Measurements from ENCODE around the gene CTNS. TPM values are rescaled to one million over a fixed set of nuclear protein-coding genes. Genes with fewer than 3 reads are reported as not detected.

Gene CTNS
- total RNA-seq, 1 experiment from 2014 or later, result 7.9 TPM

GRCh38 chr17:3695129-3695722 is 58.7 kb downstream of the CTNS start:
- Histone ChIP-seq H3K79me2 (ENCODE audit: insufficient read depth, low read length) (no peaks in the 10 kb centered on the region), H3K9ac (ENCODE audit: low read length) (peak overlapping the region; percentile 62), H2AFZ (ENCODE audit: low read depth, low read length, poor library complexity, severe bottlenecking) (no peak overlapping the region), H3K27ac (ENCODE audit: low read depth, low read length) (peak overlapping the region; percentile 47; the same call in 1 of the 2 replicates), H3K9me3 (ENCODE audit: control insufficient read depth in 1 of 2, insufficient read depth in 1 of 2, low read depth in 1 of 2, low read length in 2 of 2) (peaks cover 9 to 10% of the 10 kb centered on the region in 2 experiments; a peak in 2 of 4 replicates), H3K9me2 (ENCODE audit: insufficient read depth) (no peaks in the 10 kb centered on the region), H3K4me2 (ENCODE audit: low read length) (peak overlapping the region; percentile 80), H4K20me1 (ENCODE audit: insufficient read depth) (no peaks in the 10 kb centered on the region), H3K27me3 (ENCODE audit: insufficient read depth, low read length) (no peaks in the 10 kb centered on the region), H3K36me3 (ENCODE audit: control insufficient read depth in 1 of 2, insufficient read depth in 2 of 2, low read length in 2 of 2) (no peaks in the 10 kb centered on the region), H3K4me3 (replicated peaks in 1 of 2; ENCODE audit: low read depth in 1 of 2, low read length in 2 of 2) (peak overlapping the region; percentile 46 to 60), H3K4me1 (ENCODE audit: control insufficient read depth in 1 of 2, insufficient read depth in 2 of 2, low read length in 2 of 2) (peaks cover 0 to 11% of the 10 kb centered on the region in 2 experiments; a peak in 2 of 4 replicates)
- no TSS peak for BruUV-seq (replicated peaks)
- ChIA-PET CTCF (interaction anchor here (1.1 to 2.1 kb wide), 2 partner anchors 13 to 212 kb away, joined by 3 to 7 read pairs; no protein-coding TSS in a partner anchor), POLR2A (no interaction called here), RAD21 (ENCODE audit: low non-redundant PET in 1 of 2, low total read pairs in 2 of 2, uncharacterized antibody in 2 of 2, unreplicated experiment in 2 of 2) (no interaction called here)
- DNase-seq (ENCODE audit: low read depth, low spot score) (no peak), ATAC-seq (peak; percentile 42)
- intact Hi-C loops (cut with micrococcal nuclease), result no loop called here
- TF ChIP-seq RAD21 (IDR thresholded peaks at IDR 0.05; ENCODE audit: low read depth) (no peak), ZNF274 (IDR thresholded peaks at IDR 0.05; ENCODE audit: low read depth, low read length) (no peak), ELF1 (IDR thresholded peaks at IDR 0.05; ENCODE audit: borderline replicate concordance, low read depth) (no peak), ZFX (IDR thresholded peaks at IDR 0.05) (no peak), SP1 (IDR thresholded peaks at IDR 0.05; ENCODE audit: low read depth) (no peak), POLR2AphosphoS5 (IDR thresholded peaks at IDR 0.05; ENCODE audit: low read depth, low read length) (no peak)

- no peak within 1 kb of the TSS for H2AFZ ChIP-seq (ENCODE audit: low read depth, low read length, poor library complexity, severe bottlenecking)
- H3K9me3 ChIP-seq (ENCODE audit: control insufficient read depth in 1 of 2, insufficient read depth in 1 of 2, low read depth in 1 of 2, low read length in 2 of 2), result peaks cover 9 to 10% of the 10 kb centered on the region in 2 experiments; a peak in 2 of 4 replicates
- intact Hi-C loops (cut with micrococcal nuclease), result no loop called here
- H3K4me1 ChIP-seq (ENCODE audit: control insufficient read depth in 1 of 2, insufficient read depth in 2 of 2, low read length in 2 of 2), result peaks cover 0 to 11% of the 10 kb centered on the region in 2 experiments; a peak in 2 of 4 replicates
- ChIA-PET RAD21 (ENCODE audit: low non-redundant PET in 1 of 2, low total read pairs in 2 of 2, uncharacterized antibody in 2 of 2, unreplicated experiment in 2 of 2) (no interaction called here), CTCF (interaction anchor here (1.1 to 2.1 kb wide), 2 partner anchors 13 to 212 kb away, joined by 3 to 7 read pairs; no protein-coding TSS in a partner anchor), POLR2A (no interaction called here)
- peak within 1 kb of the TSS; percentile 62 for H3K9ac ChIP-seq (ENCODE audit: low read length)
- BruUV-seq (replicated peaks), result no TSS peak
- H3K27me3 ChIP-seq (ENCODE audit: insufficient read depth, low read length), result no peaks in the 10 kb centered on the region
- ATAC-seq (peak; percentile 63), DNase-seq (ENCODE audit: low read depth, low spot score) (no peak)
- peak within 1 kb of the TSS; percentile 46 to 60 for H3K4me3 ChIP-seq (replicated peaks in 1 of 2; ENCODE audit: low read depth in 1 of 2, low read length in 2 of 2)
- H3K4me2 ChIP-seq (ENCODE audit: low read length), result peak within 1 kb of the TSS; percentile 80
- no peaks in the 10 kb centered on the region for H3K79me2 ChIP-seq (ENCODE audit: insufficient read depth, low read length)
- no peaks in the 10 kb centered on the region for H4K20me1 ChIP-seq (ENCODE audit: insufficient read depth)
- no peaks in the 10 kb centered on the region for H3K9me2 ChIP-seq (ENCODE audit: insufficient read depth)
- TF ChIP-seq FOSL1 (IDR thresholded peaks at IDR 0.05; ENCODE audit: low read depth), result no peak
- no peak for TF ChIP-seq SIN3A (IDR thresholded peaks at IDR 0.05; ENCODE audit: low read depth)
- peak; percentile 66 for TF ChIP-seq ZFX (IDR thresholded peaks at IDR 0.05)
- TF ChIP-seq MAX (IDR thresholded peaks at IDR 0.05), result peak; percentile 68
- peak; percentile 59 for TF ChIP-seq REST (IDR thresholded peaks at IDR 0.05; ENCODE audit: low read depth)
- H3K36me3 ChIP-seq (ENCODE audit: control insufficient read depth in 1 of 2, insufficient read depth in 2 of 2, low read length in 2 of 2), result no peaks in the 10 kb centered on the region
- peak within 1 kb of the TSS; percentile 47; the same call in 1 of the 2 replicates for H3K27ac ChIP-seq (ENCODE audit: low read depth, low read length)
These were observed 59.3 kb downstream of the CTNS start, which contains the start of gene P2RX5 for GRCh38 chr17:3695723-3696411. Gene P2RX5, minus strand, starts transcription at chr17:3696155. Its CDS starts 150 bp downstream, at chr17:3696005.

Measured in HCT116 (cell line).